ENCODE results near the gene MT1B. TPM values are rescaled to one million over a fixed set of nuclear protein-coding genes. Genes with fewer than 3 reads are reported as not detected.

The MT1B gene
- polyA plus RNA-seq, 1 donor from 2014 or later, result not detected

DNA sequence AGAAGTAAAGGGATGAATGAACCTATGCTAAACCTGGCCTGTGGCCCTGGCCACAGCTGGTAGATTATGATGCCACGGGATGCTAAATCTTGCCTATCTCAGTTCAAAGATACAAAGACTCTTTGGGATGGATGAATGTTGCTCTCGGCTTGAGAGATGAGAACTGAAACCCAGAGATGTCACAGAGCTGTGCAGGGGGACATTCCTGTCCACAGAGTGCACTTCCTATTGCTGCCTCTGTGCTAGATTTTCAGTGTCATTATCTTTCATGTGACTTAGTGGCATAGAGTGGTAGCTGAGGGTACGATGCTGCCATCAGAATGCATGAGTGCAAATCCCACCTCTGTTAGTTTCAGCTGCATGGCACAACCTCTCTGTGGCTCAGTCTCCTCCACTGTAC lies 21.6 kb upstream of the MT1B start:
- peaks cover 96% of the 10 kb centered on the region for H3K27me3 ChIP-seq (ENCODE audit: insufficient read depth, low read depth, low read length)
- H3K79me2 ChIP-seq (replicated peaks; ENCODE audit: insufficient read depth, low read length), result no peaks in the 10 kb centered on the region
- H4K20me1 ChIP-seq (ENCODE audit: insufficient read depth), result no peaks in the 10 kb centered on the region
- no peaks in the 10 kb centered on the region for H3K9me3 ChIP-seq (ENCODE audit: low read length)
- no peaks in the 10 kb centered on the region for H3F3A ChIP-seq (ENCODE audit: insufficient read depth, low read length, poor library complexity, severe bottlenecking)
- TF ChIP-seq RAD21 (conservative IDR thresholded peaks at IDR 0.05), result no peak
- TF ChIP-seq EP300 (conservative IDR thresholded peaks at IDR 0.05; ENCODE audit: poor library complexity, severe bottlenecking), result no peak
- no peak overlapping the region for H3K9ac ChIP-seq (ENCODE audit: low read length)
- no peak overlapping the region for H3K4me3 ChIP-seq (ENCODE audit: low read length)
- H2AFZ ChIP-seq (ENCODE audit: low read depth, low read length), result no peak overlapping the region
- no peaks in the 10 kb centered on the region for H3K9me2 ChIP-seq (ENCODE audit: insufficient read depth, low read length)
- H3K27ac ChIP-seq (ENCODE audit: low read length), result no peak overlapping the region
- H3K4me2 ChIP-seq (ENCODE audit: low read length), result no peak overlapping the region
- H3K36me3 ChIP-seq (ENCODE audit: insufficient read depth, low read length), result no peaks in the 10 kb centered on the region

GRCh38 chr16:56631197-56631596 lies 20.5 kb upstream of the MT1B start:
- Histone ChIP-seq H3K4me3 (ENCODE audit: low read length) (no peak overlapping the region), H3K4me2 (ENCODE audit: low read length) (no peak overlapping the region), H3K27ac (ENCODE audit: low read length) (no peak overlapping the region), H3K36me3 (ENCODE audit: insufficient read depth, low read length) (no peaks in the 10 kb centered on the region), H3K27me3 (ENCODE audit: insufficient read depth, low read depth, low read length) (peaks cover 96% of the 10 kb centered on the region), H3K79me2 (replicated peaks; ENCODE audit: insufficient read depth, low read length) (no peaks in the 10 kb centered on the region), H4K20me1 (ENCODE audit: insufficient read depth) (no peaks in the 10 kb centered on the region), H3K9me2 (ENCODE audit: insufficient read depth, low read length) (no peaks in the 10 kb centered on the region), H3F3A (ENCODE audit: insufficient read depth, low read length, poor library complexity, severe bottlenecking) (no peaks in the 10 kb centered on the region), H3K9ac (ENCODE audit: low read length) (no peak overlapping the region), H3K9me3 (ENCODE audit: low read length) (no peaks in the 10 kb centered on the region), H2AFZ (ENCODE audit: low read depth, low read length) (no peak overlapping the region)
- TF ChIP-seq, protein P1, sequence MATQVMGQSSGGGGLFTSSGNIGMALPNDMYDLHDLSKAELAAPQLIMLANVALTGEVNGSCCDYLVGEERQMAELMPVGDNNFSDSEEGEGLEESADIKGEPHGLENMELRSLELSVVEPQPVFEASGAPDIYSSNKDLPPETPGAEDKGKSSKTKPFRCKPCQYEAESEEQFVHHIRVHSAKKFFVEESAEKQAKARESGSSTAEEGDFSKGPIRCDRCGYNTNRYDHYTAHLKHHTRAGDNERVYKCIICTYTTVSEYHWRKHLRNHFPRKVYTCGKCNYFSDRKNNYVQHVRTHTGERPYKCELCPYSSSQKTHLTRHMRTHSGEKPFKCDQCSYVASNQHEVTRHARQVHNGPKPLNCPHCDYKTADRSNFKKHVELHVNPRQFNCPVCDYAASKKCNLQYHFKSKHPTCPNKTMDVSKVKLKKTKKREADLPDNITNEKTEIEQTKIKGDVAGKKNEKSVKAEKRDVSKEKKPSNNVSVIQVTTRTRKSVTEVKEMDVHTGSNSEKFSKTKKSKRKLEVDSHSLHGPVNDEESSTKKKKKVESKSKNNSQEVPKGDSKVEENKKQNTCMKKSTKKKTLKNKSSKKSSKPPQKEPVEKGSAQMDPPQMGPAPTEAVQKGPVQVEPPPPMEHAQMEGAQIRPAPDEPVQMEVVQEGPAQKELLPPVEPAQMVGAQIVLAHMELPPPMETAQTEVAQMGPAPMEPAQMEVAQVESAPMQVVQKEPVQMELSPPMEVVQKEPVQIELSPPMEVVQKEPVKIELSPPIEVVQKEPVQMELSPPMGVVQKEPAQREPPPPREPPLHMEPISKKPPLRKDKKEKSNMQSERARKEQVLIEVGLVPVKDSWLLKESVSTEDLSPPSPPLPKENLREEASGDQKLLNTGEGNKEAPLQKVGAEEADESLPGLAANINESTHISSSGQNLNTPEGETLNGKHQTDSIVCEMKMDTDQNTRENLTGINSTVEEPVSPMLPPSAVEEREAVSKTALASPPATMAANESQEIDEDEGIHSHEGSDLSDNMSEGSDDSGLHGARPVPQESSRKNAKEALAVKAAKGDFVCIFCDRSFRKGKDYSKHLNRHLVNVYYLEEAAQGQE (IDR thresholded peaks at IDR 0.05; ENCODE audit: borderline replicate concordance), result no peak
- TF ChIP-seq MXI1 (conservative IDR thresholded peaks at IDR 0.05; ENCODE audit: poor library complexity, severe bottlenecking), result no peak
- no peak for TF ChIP-seq RAD21 (conservative IDR thresholded peaks at IDR 0.05)
- no peak for TF ChIP-seq SMC3 (conservative IDR thresholded peaks at IDR 0.05; ENCODE audit: poor library complexity)
- TF ChIP-seq, protein P2, sequence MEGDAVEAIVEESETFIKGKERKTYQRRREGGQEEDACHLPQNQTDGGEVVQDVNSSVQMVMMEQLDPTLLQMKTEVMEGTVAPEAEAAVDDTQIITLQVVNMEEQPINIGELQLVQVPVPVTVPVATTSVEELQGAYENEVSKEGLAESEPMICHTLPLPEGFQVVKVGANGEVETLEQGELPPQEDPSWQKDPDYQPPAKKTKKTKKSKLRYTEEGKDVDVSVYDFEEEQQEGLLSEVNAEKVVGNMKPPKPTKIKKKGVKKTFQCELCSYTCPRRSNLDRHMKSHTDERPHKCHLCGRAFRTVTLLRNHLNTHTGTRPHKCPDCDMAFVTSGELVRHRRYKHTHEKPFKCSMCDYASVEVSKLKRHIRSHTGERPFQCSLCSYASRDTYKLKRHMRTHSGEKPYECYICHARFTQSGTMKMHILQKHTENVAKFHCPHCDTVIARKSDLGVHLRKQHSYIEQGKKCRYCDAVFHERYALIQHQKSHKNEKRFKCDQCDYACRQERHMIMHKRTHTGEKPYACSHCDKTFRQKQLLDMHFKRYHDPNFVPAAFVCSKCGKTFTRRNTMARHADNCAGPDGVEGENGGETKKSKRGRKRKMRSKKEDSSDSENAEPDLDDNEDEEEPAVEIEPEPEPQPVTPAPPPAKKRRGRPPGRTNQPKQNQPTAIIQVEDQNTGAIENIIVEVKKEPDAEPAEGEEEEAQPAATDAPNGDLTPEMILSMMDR (IDR thresholded peaks at IDR 0.05; ENCODE audit: poor library complexity, severe bottlenecking), result no peak
- no peak for TF ChIP-seq EP300 (conservative IDR thresholded peaks at IDR 0.05; ENCODE audit: poor library complexity, severe bottlenecking)
- no peak for TF ChIP-seq POLR2AphosphoS5 (IDR thresholded peaks at IDR 0.05)
- TF ChIP-seq EZH2 (IDR thresholded peaks at IDR 0.05; ENCODE audit: borderline replicate concordance, insufficient read depth, low read length, poor library complexity, severe bottlenecking), result no peak
- no peak for TF ChIP-seq TAF1 (IDR thresholded peaks at IDR 0.05; ENCODE audit: low read depth)

- Histone ChIP-seq H3K27me3 (ENCODE audit: insufficient read depth, low read depth, low read length) (peaks cover 96% of the 10 kb centered on the region), H3K9me3 (ENCODE audit: low read length) (no peaks in the 10 kb centered on the region), H3K27ac (ENCODE audit: low read length) (no peak overlapping the region), H3F3A (ENCODE audit: insufficient read depth, low read length, poor library complexity, severe bottlenecking) (no peaks in the 10 kb centered on the region), H3K79me2 (replicated peaks; ENCODE audit: insufficient read depth, low read length) (no peaks in the 10 kb centered on the region), H3K9me2 (ENCODE audit: insufficient read depth, low read length) (no peaks in the 10 kb centered on the region), H3K36me3 (ENCODE audit: insufficient read depth, low read length) (no peaks in the 10 kb centered on the region), H3K4me3 (ENCODE audit: low read length) (peak overlapping the region; percentile 59), H3K4me2 (ENCODE audit: low read length) (no peak overlapping the region), H3K9ac (ENCODE audit: low read length) (no peak overlapping the region), H4K20me1 (ENCODE audit: insufficient read depth) (no peaks in the 10 kb centered on the region), H2AFZ (ENCODE audit: low read depth, low read length) (no peak overlapping the region)
- TF ChIP-seq, protein P1 (IDR thresholded peaks at IDR 0.05; ENCODE audit: borderline replicate concordance), result no peak
- TF ChIP-seq MXI1 (conservative IDR thresholded peaks at IDR 0.05; ENCODE audit: poor library complexity, severe bottlenecking) (no peak), SMC3 (conservative IDR thresholded peaks at IDR 0.05; ENCODE audit: poor library complexity) (no peak), EP300 (conservative IDR thresholded peaks at IDR 0.05; ENCODE audit: poor library complexity, severe bottlenecking) (no peak), POLR2AphosphoS5 (IDR thresholded peaks at IDR 0.05) (no peak), RAD21 (conservative IDR thresholded peaks at IDR 0.05) (no peak), EZH2 (IDR thresholded peaks at IDR 0.05; ENCODE audit: borderline replicate concordance, insufficient read depth, low read length, poor library complexity, severe bottlenecking) (no peak), TAF1 (IDR thresholded peaks at IDR 0.05; ENCODE audit: low read depth) (no peak)
- TF ChIP-seq, protein P2 (IDR thresholded peaks at IDR 0.05; ENCODE audit: poor library complexity, severe bottlenecking), result no peak
Measured at GRCh38 chr16:56631832-56632155, 19.9 kb upstream of the MT1B start.
